Ammon's horn (tissue), 1 donor: Measurements from ENCODE around the gene XIRP1.

Experiments
- DNase-seq: peaks from one replicate; pipeline ENCODE4 v3.0.0-alpha.2; 2016; ENCODE audit warnings: low spot score

The XIRP1 gene

GRCh38 chr3:39166932-39167532 is 25.4 kb downstream of the XIRP1 start:
- peak; percentile 65 for DNase-seq

DNA sequence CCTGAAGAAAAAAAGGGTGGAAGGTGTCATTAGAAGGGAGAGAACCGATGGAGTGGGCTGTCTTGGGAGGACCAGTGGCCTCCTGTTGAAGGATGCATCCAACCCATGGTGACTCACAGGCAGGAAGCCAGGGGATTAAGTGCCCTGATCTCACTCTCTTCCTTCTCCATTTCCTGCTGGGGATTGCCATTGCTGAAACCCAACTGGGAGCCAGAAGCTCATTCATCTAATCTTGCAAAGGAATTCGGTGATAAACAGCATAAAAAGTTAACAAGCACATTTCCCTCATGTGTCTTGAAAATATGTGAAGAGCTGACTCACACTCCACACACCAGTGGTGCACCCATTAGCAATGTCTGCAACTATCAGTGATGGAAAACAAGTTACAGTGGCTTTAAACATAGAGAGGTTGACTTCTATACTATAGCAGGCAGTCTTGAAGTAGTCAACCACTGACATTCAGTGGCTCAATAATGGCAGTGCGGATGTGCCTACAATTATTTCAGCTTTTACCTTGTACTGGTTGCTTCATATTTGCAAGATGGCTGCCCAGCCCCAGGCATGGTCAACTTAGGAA is 26.2 kb downstream of the XIRP1 start:
- no peak for DNase-seq

DNA sequence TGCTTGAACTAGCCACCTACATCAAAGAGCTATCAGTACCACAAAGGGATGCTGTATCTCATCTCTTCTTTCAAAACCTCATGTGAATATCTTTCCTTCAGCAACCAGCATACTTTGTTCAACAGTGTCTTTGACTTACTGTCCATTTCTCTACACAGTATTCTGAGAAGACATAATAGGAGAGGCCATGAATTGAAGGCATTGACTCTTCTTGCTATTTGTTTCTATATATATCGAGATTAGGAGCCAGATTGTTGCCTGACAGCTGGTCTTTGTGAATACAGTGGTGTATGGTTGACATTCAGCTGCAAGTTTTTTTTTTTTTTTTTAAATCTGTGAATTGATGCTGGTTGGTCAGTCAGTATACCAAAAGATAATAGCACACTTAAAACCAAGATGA is 26.9 kb downstream of the XIRP1 start:
- DNase-seq, result peak; percentile 2

DNA sequence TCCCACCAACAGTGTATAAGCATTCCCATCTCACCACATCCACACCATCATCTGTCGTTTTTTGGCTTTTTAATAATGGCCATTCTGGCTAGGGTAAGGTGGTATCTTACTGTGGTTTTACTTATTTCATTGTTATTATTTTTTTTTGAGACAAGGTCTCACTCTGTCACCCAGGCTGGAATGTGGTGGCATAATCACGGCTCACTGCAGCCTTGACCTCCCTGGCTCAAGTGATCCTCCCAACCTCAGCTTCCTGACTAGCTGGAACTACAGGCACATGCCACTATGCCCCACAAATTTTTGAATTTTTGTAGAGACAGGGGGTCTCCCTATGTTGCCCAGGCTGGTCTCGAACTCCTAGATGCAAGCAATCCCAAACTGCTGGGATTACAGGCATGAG is 28.0 kb downstream of the XIRP1 start:
- DNase-seq, result no peak

DNA sequence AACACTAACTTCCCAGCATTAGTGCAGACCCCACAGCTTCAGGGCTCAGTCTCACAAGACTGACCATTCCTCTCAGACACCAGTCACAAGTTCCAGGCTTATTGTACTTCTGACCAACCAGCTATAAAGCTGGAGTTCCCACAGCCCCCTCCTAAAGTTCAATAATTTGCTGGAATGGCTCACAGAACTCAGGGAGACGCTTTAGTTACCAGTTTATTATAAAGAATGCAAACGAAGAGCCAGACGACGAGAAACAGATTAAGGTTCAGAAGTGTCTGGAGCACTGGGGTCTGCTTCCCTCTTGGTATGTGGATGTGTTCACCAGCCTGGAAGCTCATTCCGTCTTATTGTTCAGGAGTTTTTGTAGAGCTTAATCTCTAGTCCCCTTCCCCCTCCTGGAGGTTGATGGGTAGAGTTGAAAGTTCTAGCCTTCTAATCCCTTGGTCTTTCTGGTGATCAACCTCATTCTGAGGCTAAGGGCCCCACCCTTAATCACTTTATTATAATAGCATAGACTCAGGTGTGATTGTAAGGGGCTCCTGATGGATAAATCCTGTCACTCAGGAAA is 34.2 kb downstream of the XIRP1 start:
- no peak for DNase-seq

DNA sequence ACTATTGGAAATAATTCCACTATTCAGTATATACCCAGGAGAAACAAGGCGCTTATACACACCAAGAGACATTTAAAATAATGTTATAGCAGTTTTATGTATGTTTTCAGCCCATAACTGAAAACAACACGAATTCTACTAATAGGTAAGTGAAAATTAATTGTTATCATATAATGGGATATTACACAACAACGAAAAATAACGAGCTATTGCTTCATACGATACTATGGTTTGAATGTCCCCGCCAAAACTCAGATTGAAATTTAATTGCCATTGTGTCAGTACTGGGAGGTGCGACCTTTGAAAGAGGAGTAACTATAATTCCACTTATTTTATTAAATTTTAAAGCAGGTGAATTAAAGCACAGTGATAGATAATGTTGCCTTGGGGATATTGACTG is 35.0 kb downstream of the XIRP1 start:
- no peak for DNase-seq

DNA sequence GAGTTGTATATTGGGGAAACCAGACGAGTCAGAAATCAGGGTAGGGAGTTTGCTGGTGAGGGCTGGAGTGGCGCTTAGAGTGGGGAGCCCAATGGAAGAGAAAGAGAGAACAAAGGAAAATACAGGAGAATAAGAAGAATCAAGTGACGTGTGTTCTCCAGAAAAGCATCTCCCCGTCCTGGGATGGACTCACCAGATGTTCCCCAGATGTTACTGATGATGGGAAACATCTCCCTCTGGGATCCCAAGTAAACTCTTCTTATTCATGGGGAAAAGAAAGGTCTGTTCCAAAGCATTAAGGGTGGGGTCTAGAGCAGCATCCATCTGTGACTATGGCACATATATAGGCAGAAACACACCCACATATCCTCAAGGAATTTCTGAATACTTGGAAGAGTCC is 36.0 kb downstream of the XIRP1 start:
- DNase-seq, result no peak

DNA sequence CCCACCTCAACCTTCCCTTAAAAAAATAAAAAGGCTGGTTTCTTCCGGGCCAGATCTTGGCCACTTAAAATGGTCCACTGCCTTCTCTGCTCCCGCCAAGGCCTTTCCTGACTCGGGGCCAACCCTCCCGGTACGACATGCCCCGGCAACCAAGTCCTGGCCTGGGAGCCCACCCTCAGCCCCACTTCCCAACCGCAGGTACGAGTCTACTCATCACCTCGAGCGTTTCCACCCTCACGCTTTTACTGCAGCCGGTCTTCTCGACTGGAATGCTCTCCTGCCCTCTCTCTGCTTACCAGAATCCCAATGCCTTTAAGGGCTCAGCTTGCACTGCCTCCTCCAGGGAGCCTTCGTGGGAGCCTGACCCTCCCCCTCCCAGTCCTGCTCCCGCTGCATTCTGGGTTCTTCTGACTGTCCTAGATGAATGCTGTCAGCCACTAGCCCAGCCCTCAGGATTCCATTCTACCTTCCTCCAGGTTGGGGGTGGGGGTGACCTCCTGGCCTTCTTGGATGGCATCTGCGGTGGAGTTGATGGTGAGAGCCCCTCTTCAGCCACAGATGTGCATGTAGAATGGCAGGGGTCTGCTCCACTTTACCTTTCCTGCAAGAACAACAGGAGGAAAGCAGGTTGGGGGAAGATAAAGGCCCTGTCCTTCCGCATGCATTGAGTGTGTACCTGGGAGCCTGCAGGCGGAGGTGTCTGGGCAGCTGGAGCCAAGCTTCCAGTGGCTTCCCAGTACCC is 37.9 kb downstream of the XIRP1 start:
- DNase-seq, result no peak

DNA sequence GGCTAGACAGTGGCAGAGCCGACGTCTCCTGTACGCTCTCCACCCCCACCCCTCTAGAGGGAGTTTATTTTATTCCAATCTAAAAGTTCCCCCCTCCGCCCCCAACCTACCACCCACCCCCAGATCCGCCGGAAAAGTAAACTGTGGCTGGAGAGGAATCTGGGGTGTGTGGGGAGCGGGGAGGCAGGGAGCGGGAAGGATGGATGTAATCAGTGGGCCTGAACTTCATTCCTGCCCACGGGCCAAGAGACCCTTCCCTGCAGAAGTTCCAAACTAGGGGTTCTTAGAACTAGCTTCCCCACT is 38.5 kb downstream of the XIRP1 start:
- DNase-seq, result no peak

- peak; percentile 72 for DNase-seq
These were observed 41.4 kb downstream of the XIRP1 start for GRCh38 chr3:39150803-39151631.

GRCh38 chr3:39150148-39150802 is 42.1 kb downstream of the XIRP1 start:
- no peak for DNase-seq

DNA sequence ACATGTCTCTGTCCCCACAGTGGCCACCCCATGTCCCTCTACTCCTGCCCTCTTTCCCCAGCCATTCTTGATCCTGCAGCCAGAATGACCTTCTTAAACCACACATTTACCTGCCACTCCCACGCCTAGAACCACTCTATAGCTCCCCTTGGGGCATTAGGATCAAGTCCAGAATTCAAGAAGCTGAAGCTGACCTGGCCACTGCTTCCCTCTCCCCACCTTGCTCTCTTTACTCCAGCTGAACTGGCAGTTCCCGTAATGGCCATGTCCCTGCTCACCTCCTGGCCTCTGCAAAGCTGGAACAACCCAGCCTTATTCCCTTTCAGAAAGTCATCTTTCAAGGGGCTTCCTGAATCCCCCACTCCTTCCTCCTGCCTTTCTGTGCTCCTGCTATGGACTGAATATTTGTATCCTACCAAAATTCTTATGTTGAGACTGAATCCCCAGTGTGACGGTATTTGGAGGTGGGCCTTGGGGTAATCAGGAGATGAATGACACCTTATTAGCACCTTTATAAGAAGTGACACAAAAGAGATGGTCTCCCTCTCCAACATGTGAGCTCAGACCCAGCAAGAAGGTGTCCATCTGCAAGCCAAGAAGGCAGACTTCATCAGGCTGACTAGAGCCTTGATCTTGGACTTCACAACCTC is 42.8 kb downstream of the XIRP1 start:
- no peak for DNase-seq

DNA sequence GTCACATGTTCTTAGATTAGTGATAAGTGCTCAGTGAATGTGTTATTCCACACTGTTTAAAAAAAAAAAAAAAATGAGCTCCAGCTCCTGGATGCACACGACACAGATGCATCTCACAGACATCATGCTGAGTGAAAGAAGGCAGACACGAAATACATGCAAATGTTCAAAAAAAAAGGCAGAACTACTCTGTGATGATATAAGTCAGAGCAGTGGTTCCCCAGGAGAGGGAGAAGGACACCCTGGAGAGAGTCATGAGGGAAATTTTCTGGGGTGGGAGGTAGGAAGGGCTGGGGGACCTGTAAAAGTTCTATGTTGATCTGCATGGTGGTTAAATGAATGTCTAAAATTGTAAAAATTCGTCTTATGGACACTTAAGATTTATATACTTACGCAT is 43.3 kb downstream of the XIRP1 start:
- no peak for DNase-seq

DNA sequence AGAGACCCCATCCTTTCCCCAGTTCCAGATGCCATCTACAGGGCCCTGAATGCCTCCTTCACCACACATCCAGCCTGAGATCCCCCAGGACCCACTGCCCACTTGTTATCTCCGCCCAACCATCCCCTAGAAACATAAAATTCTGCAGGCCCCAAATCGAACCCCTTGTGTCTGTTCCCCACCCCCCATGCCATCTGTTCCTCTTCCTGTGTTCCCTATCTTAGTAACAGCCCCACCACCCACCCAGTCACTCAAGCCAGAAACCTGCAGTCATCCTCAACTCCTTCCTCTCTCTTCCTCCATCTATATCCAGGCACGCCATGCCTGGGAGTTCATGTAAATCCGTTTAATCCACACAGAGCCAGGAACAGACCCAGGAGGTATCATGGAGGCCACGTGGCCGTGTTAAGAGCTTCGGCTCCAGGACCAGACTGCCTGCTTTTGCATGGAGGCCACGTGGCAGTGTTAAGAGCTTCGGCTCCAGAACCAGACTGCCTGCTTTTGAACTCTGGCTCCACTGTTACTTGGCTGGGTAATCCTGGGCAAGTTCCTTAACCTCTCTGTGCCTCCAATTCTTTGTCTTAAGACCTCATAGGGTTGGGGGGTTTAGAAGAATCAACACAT is 43.8 kb downstream of the XIRP1 start:
- peak; percentile 53 for DNase-seq

- DNase-seq, result no peak
These were observed 44.5 kb downstream of the XIRP1 start for GRCh38 chr3:39147711-39148434.

- DNase-seq, result peak; percentile 81
These were observed 45.5 kb downstream of the XIRP1 start for GRCh38 chr3:39146611-39147591.

GRCh38 chr3:39146083-39146501 is 46.3 kb downstream of the XIRP1 start:
- peak; percentile 55 for DNase-seq

GRCh38 chr3:39144748-39145380 is 47.5 kb downstream of the XIRP1 start:
- no peak for DNase-seq
